HEK293 (cell line): ENCODE data around the gene HPSE2.

Experiments
- CTCF ChIA-PET: fragments of 350-600 bp; formaldehyde crosslinking; extraction: SDS; loops from one replicate; lab custom pipeline; 2021; ENCODE audit warnings: antibody characterized with exemption; lab: Yijun Ruan, JAX
- POLR2A ChIA-PET: fragments of 300-600 bp; formaldehyde crosslinking; extraction: SDS; loops from one replicate; lab custom pipeline; 2020; ENCODE audit warnings: antibody characterized with exemption, inconsistent platforms; lab: Yijun Ruan, JAX
- H3K27ac ChIP-seq: fragments of 200-500 bp; sonication (Bioruptor generic); 2 replicates; pipeline ENCODE4 v1.5.1; 2014; ENCODE audit warnings: low read depth, low read length, control low read depth, inconsistent platforms; ENCODE audit errors: extremely low read depth
- H3K36me3 ChIP-seq, 2 experiments: fragments of 200-500 bp in 1 of 2; sonication (Bioruptor generic) in 1 of 2; 1 replicate in 1 of 2; 2 replicates in 1 of 2; pipeline ENCODE4 v1.5.1; 2014 to 2017; ENCODE audit warnings: inconsistent platforms in 2 of 2, low read length in 2 of 2; ENCODE audit not compliant: control insufficient read depth in 2 of 2, insufficient read depth in 1 of 2
- H3K4me1 ChIP-seq: fragments of 200-500 bp; sonication (Bioruptor generic); 2 replicates; pipeline ENCODE4 v1.5.1; 2014; ENCODE audit warnings: mild to moderate bottlenecking, low read length, inconsistent platforms; ENCODE audit not compliant: control insufficient read depth, insufficient read depth
- H3K4me3 ChIP-seq: 2 replicates; pipeline ENCODE4 v1.5.1; 2011; ENCODE audit warnings: low read depth, mild to moderate bottlenecking, control low read depth, low read length, moderate library complexity
- H3K9me3 ChIP-seq: fragments of 200-500 bp; sonication (Bioruptor generic); 2 replicates; pipeline ENCODE4 v1.5.1; 2014; ENCODE audit warnings: low read depth, low read length, inconsistent platforms; ENCODE audit not compliant: control insufficient read depth, insufficient read depth
- GLI2 ChIP-seq: fragments of 450-650 bp; formaldehyde crosslinking; IDR thresholded peaks from 2 replicates; pipeline ENCODE4; 2017; ENCODE audit warnings: missing biosample characterization, missing genetic modification characterization, low read depth, borderline replicate concordance
- GLIS1 ChIP-seq: fragments of 450-650 bp; formaldehyde crosslinking; IDR thresholded peaks from 2 replicates; pipeline ENCODE4 v1.5.1; 2016; ENCODE audit warnings: missing biosample characterization, missing genetic modification characterization
- HOXA7 ChIP-seq: sonication (generic); formaldehyde crosslinking; IDR thresholded peaks from 2 replicates; pipeline ENCODE4 v1.8.1; 2022; ENCODE audit warnings: missing genetic modification reagents, borderline replicate concordance
- KLF10 ChIP-seq: fragments of 450-650 bp; IDR thresholded peaks from 2 replicates; pipeline ENCODE4 v1.5.1; 2018; ENCODE audit warnings: missing biosample characterization, mild to moderate bottlenecking, missing genetic modification characterization
- SETDB1 ChIP-seq: IDR thresholded peaks from one replicate; pipeline ENCODE4 v1.6.1; 2017; ENCODE audit warnings: mild to moderate bottlenecking, low read length, moderate library complexity, mixed read lengths; ENCODE audit not compliant: insufficient read length
- ZBTB20 ChIP-seq: fragments of 450-650 bp; formaldehyde crosslinking; IDR thresholded peaks from 2 replicates; pipeline ENCODE4 v1.5.1; 2016; ENCODE audit warnings: missing biosample characterization, missing genetic modification characterization
- ZBTB26 ChIP-seq: fragments of 450-650 bp; formaldehyde crosslinking; optimal IDR thresholded peaks from 2 replicates; pipeline ENCODE3; 2016; ENCODE audit warnings: missing biosample characterization, mild to moderate bottlenecking, missing genetic modification characterization
- ZNF174 ChIP-seq: fragments of 450-650 bp; formaldehyde crosslinking; IDR thresholded peaks from 2 replicates; pipeline ENCODE4 v1.5.0; 2017; ENCODE audit warnings: missing biosample characterization, mild to moderate bottlenecking, missing genetic modification characterization
- ZNF2 ChIP-seq: fragments of 450-650 bp; formaldehyde crosslinking; IDR thresholded peaks from 2 replicates; pipeline ENCODE4 v1.5.1; 2016; ENCODE audit warnings: missing biosample characterization, missing genetic modification characterization
- ZNF221 ChIP-seq: fragments of 450-650 bp; formaldehyde crosslinking; IDR thresholded peaks from 2 replicates; pipeline ENCODE4 v1.5.1; 2017; ENCODE audit warnings: missing biosample characterization, missing genetic modification characterization, borderline replicate concordance
- ZNF23 ChIP-seq: fragments of 450-650 bp; formaldehyde crosslinking; IDR thresholded peaks from 2 replicates; pipeline ENCODE4 v1.5.1; 2016; ENCODE audit warnings: missing biosample characterization, missing genetic modification characterization, borderline replicate concordance
- ZNF266 ChIP-seq: fragments of 450-650 bp; formaldehyde crosslinking; IDR thresholded peaks from 2 replicates; pipeline ENCODE4 v1.5.1; 2016; ENCODE audit warnings: missing biosample characterization, missing genetic modification characterization, low read depth
- ZNF274 ChIP-seq, 2 experiments: fragments of 200-500 bp in 1 of 2; fragments of 450-650 bp in 1 of 2; sonication (Bioruptor generic) in 1 of 2; formaldehyde crosslinking in 1 of 2; IDR thresholded peaks; 2 replicates each; pipeline versions ENCODE4 v1.5.1 to v1.6.1; 2014 to 2016; ENCODE audit warnings: borderline replicate concordance in 1 of 2, inconsistent platforms in 1 of 2, low read length in 1 of 2, missing biosample characterization in 1 of 2, missing genetic modification characterization in 1 of 2
- ZNF292 ChIP-seq: fragments of 450-650 bp; formaldehyde crosslinking; IDR thresholded peaks from 2 replicates; pipeline ENCODE4 v1.5.1; 2016; ENCODE audit warnings: low read depth, missing biosample characterization, missing genetic modification characterization, borderline replicate concordance
- ZNF302 ChIP-seq: fragments of 450-650 bp; formaldehyde crosslinking; IDR thresholded peaks from 2 replicates; pipeline ENCODE4 v1.5.1; 2016; ENCODE audit warnings: missing biosample characterization, missing genetic modification characterization, low read depth
- ZNF335 ChIP-seq: fragments of 450-650 bp; formaldehyde crosslinking; conservative IDR thresholded peaks from 2 replicates; pipeline ENCODE4 v1.5.1; 2016; ENCODE audit warnings: missing biosample characterization, missing genetic modification characterization
- ZNF391 ChIP-seq: fragments of 450-650 bp; formaldehyde crosslinking; IDR thresholded peaks from 2 replicates; pipeline ENCODE4 v1.5.1; 2016; ENCODE audit warnings: low read depth, missing biosample characterization, missing genetic modification characterization, borderline replicate concordance
- ZNF416 ChIP-seq: fragments of 450-650 bp; formaldehyde crosslinking; IDR thresholded peaks from 2 replicates; pipeline ENCODE4 v1.5.1; 2016; ENCODE audit warnings: missing biosample characterization, missing genetic modification characterization
- ZNF423 ChIP-seq: fragments of 450-650 bp; formaldehyde crosslinking; IDR thresholded peaks from 2 replicates; pipeline ENCODE4 v1.5.1; 2016; ENCODE audit warnings: missing biosample characterization, missing genetic modification characterization
- ZNF426 ChIP-seq: fragments of 450-650 bp; formaldehyde crosslinking; IDR thresholded peaks from 2 replicates; pipeline ENCODE4 v1.5.1; 2017; ENCODE audit warnings: missing biosample characterization, missing genetic modification characterization, mild to moderate bottlenecking, inconsistent platforms, moderate library complexity
- ZNF433 ChIP-seq: fragments of 450-650 bp; formaldehyde crosslinking; IDR thresholded peaks from 2 replicates; pipeline ENCODE4 v1.5.1; 2016; ENCODE audit warnings: missing biosample characterization, missing genetic modification characterization, low read depth
- ZNF558 ChIP-seq: fragments of 450-650 bp; formaldehyde crosslinking; IDR thresholded peaks from 2 replicates; pipeline ENCODE4 v1.5.1; 2016; ENCODE audit warnings: missing biosample characterization, missing genetic modification characterization
- ZNF600 ChIP-seq: fragments of 450-650 bp; formaldehyde crosslinking; IDR thresholded peaks from 2 replicates; pipeline ENCODE4 v1.5.1; 2016; ENCODE audit warnings: missing biosample characterization, missing genetic modification characterization
- ZNF660 ChIP-seq: fragments of 450-650 bp; IDR thresholded peaks from 2 replicates; pipeline ENCODE4 v1.5.1; 2018; ENCODE audit warnings: missing biosample characterization, mild to moderate bottlenecking, missing genetic modification characterization
- ZNF677 ChIP-seq: fragments of 450-650 bp; IDR thresholded peaks from 2 replicates; pipeline ENCODE4 v1.5.0; 2018; ENCODE audit warnings: missing biosample characterization, mild to moderate bottlenecking, missing genetic modification characterization, moderate library complexity
- ZXDB ChIP-seq: fragments of 450-650 bp; formaldehyde crosslinking; IDR thresholded peaks from 2 replicates; pipeline ENCODE4 v1.5.1; 2016; ENCODE audit warnings: missing biosample characterization, missing genetic modification characterization
- TF ChIP-seq, protein P1 (sequence below): fragments of 450-650 bp; formaldehyde crosslinking; IDR thresholded peaks from 2 replicates; pipeline ENCODE4 v1.5.1; 2016; ENCODE audit warnings: missing biosample characterization, missing genetic modification characterization
- TF ChIP-seq, protein P2 (sequence below): fragments of 450-650 bp; formaldehyde crosslinking; IDR thresholded peaks from 2 replicates; pipeline ENCODE4 v1.5.1; 2016; ENCODE audit warnings: missing biosample characterization, missing genetic modification characterization

HPSE2 gene

GRCh38 chr10:98469001-98469931 is 766.4 kb downstream of the HPSE2 start:
- TF ChIP-seq ZNF558 (tag by site-specific recombination) (no peak), SETDB1 (no peak), ZNF426 (tag by site-specific recombination) (no peak), ZNF2 (tag by site-specific recombination) (no peak), ZNF292 (tag by site-specific recombination) (no peak), ZBTB20 (no peak), ZNF274 (IDR thresholded peaks at IDR 0.05; ENCODE audit: low read length) (no peak), ZNF274 (tag by site-specific recombination; IDR thresholded peaks at IDR 0.05; ENCODE audit: borderline replicate concordance) (no peak), ZXDB (tag by site-specific recombination) (no peak), ZNF266 (tag by site-specific recombination) (no peak), ZNF677 (tag by site-specific recombination) (no peak), ZNF174 (tag by site-specific recombination) (no peak), HOXA7 (CRISPR knock-in tag) (no peak), ZNF416 (tag by site-specific recombination) (no peak), ZNF433 (tag by site-specific recombination) (no peak), ZNF302 (tag by site-specific recombination) (no peak)
- TF ChIP-seq, all 188 proteins: peak for 0
- ChIA-PET POLR2A (no interaction called here), CTCF (interaction anchor here (0.6 to 3.5 kb wide), 8 partner anchors 10 to 808 kb away, joined by 3 to 17 read pairs (median 8); no protein-coding TSS in a partner anchor)
- Histone ChIP-seq H3K9me3 (no peaks in the 10 kb centered on the region), H3K27ac (no peak overlapping the region), H3K4me3 (no peak overlapping the region), H3K4me1 (0 out of 2 replicates have a peak, but pooled peaks cover 3% of the 10 kb centered on the region), H3K36me3 (no peaks in the 10 kb centered on the region)

GRCh38 chr10:98467506-98468318 is 767.9 kb downstream of the HPSE2 start:
- CTCF ChIA-PET, result interaction anchor here (0.5 to 3.5 kb wide), 33 partner anchors 10 to 1117 kb away, joined by 3 to 17 read pairs (median 3); no protein-coding TSS in a partner anchor
- POLR2A ChIA-PET, result no interaction called here
- no peaks in the 10 kb centered on the region for H3K36me3 ChIP-seq
- H3K4me1 ChIP-seq, result 0 out of 2 replicates have a peak, but pooled peaks cover 3% of the 10 kb centered on the region
- no peak overlapping the region; the same call in 1 of the 2 replicates for H3K4me3 ChIP-seq
- no peak overlapping the region for H3K27ac ChIP-seq
- H3K9me3 ChIP-seq, result no peaks in the 10 kb centered on the region
- TF ChIP-seq GLI2 (tag by site-specific recombination) (no peak), ZNF23 (tag by site-specific recombination) (no peak), ZNF677 (tag by site-specific recombination) (no peak), ZNF335 (tag by site-specific recombination) (peak; percentile 43), ZNF221 (no peak), ZNF660 (tag by site-specific recombination) (peak; percentile 54; the same call in 1 of the 2 replicates), ZNF600 (peak; percentile 35; the same call in 1 of the 2 replicates), ZBTB26 (tag by site-specific recombination) (peak; percentile 12), ZNF423 (tag by site-specific recombination) (peak; percentile 89), KLF10 (no peak), GLIS1 (tag by site-specific recombination) (peak; percentile 72), ZNF391 (tag by site-specific recombination) (0 out of 2 replicates have a peak, but pooled peaks have one; percentile 46), ZNF558 (tag by site-specific recombination) (no peak)
- TF ChIP-seq, protein P1, sequence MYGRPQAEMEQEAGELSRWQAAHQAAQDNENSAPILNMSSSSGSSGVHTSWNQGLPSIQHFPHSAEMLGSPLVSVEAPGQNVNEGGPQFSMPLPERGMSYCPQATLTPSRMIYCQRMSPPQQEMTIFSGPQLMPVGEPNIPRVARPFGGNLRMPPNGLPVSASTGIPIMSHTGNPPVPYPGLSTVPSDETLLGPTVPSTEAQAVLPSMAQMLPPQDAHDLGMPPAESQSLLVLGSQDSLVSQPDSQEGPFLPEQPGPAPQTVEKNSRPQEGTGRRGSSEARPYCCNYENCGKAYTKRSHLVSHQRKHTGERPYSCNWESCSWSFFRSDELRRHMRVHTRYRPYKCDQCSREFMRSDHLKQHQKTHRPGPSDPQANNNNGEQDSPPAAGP (tag by site-specific recombination), result 0 out of 2 replicates have a peak, but pooled peaks have one; percentile 25
- TF ChIP-seq, protein P2, sequence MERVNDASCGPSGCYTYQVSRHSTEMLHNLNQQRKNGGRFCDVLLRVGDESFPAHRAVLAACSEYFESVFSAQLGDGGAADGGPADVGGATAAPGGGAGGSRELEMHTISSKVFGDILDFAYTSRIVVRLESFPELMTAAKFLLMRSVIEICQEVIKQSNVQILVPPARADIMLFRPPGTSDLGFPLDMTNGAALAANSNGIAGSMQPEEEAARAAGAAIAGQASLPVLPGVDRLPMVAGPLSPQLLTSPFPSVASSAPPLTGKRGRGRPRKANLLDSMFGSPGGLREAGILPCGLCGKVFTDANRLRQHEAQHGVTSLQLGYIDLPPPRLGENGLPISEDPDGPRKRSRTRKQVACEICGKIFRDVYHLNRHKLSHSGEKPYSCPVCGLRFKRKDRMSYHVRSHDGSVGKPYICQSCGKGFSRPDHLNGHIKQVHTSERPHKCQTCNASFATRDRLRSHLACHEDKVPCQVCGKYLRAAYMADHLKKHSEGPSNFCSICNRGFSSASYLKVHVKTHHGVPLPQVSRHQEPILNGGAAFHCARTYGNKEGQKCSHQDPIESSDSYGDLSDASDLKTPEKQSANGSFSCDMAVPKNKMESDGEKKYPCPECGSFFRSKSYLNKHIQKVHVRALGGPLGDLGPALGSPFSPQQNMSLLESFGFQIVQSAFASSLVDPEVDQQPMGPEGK (tag by site-specific recombination), result peak; percentile 13; the same call in 1 of the 2 replicates
